Activated CD8-positive, alpha-beta memory T cell treated with anti-CD3 and anti-CD28 coated beads for 48 hours (primary cell): ENCODE data around the gene LRRC19.

Experiments used
- DNase-seq, 3 experiments: peaks; one replicate each; pipeline ENCODE4 v3.0.0-alpha.2; 2020; ENCODE audit warnings: low read depth in 2 of 3, low spot score in 2 of 3

The LRRC19 gene

GRCh38 chr9:26955921-26956859, 49.3 kb downstream of the LRRC19 start, which contains the start of gene IFT74:
TSS of gene IFT74 (plus strand) at chr9:26956412. CDS start at chr9:26961968, 5,556 bp downstream.
- peak; percentile 76 to 77 (median 76) for DNase-seq

DNA sequence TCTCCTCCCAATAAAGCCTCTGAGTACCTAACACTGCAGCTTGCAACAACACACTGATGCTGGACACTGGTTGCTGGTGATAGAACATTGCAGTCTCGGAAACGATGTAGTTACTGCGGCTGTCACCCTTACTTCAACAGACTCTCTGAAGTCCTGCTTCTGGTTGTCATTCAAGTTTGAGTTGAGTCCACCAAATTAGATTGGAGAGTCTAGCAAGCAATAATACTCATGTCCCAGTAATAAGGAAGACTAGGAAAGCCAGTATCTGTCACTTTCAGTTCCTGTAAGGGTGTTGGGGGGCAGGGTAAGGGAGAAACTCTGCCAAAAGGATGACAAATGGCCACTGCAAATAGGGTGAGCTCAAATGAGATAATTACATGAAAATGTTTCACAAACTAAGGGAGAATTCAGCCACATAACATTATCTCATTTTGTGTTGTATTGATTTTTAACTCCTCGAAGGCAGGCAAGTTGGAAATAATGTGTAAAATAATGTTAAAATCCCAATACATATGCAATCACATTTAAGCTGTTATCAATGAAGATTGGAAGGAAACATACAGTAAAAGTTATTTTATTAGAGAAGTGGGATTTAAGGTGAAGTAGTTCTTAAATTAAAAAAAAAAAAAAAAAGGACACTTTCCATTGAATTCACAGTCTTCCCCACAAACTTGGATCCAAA, 50.1 kb downstream of the LRRC19 start:
- DNase-seq = no peak

- no peak for DNase-seq
These were observed 51.4 kb downstream of the LRRC19 start for GRCh38 chr9:26954050-26954508.

DNA sequence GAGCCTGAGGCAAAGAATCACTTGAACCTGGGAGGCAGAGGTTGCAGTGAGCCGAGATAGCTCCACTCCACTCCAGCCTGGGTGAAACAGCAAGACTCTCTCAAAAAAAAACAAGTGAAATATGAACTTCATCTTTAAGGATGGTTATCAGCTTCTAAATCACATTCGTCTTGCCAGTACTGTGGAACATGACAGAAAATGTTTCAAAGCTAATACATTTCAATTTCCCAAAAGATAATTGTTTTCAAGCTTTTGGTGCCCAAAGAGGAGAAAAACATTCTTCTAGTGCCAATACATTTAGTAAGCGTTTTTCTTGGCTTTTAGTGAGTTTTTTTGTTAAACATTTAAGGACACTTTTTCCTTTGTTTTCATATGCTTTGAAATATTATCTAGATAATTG, 53.7 kb downstream of the LRRC19 start:
- no peak for DNase-seq

- DNase-seq = no peak
These were observed 55.0 kb downstream of the LRRC19 start for GRCh38 chr9:26950521-26950920.

- no peak for DNase-seq
These were observed 55.8 kb downstream of the LRRC19 start for GRCh38 chr9:26949637-26950069.

DNA sequence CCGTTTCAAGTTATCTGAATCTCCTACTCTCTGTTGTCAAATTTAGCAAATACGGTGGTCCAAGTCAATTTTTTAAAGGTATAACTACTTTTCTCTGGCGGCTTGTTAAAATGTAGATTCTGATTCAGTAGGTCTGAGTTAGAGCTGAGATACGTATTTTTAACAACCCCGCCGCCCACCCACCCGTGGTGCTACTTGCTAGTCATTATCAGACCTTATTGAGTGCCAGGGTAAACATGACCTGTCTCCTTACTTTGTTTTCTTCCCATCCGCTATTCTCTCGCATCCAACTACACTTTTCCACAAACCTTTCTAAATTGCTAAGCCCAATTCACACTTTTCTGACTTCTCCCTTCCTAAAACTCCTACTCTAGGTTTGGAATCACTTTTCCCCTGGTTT, 57.7 kb downstream of the LRRC19 start:
- DNase-seq = no peak

DNA sequence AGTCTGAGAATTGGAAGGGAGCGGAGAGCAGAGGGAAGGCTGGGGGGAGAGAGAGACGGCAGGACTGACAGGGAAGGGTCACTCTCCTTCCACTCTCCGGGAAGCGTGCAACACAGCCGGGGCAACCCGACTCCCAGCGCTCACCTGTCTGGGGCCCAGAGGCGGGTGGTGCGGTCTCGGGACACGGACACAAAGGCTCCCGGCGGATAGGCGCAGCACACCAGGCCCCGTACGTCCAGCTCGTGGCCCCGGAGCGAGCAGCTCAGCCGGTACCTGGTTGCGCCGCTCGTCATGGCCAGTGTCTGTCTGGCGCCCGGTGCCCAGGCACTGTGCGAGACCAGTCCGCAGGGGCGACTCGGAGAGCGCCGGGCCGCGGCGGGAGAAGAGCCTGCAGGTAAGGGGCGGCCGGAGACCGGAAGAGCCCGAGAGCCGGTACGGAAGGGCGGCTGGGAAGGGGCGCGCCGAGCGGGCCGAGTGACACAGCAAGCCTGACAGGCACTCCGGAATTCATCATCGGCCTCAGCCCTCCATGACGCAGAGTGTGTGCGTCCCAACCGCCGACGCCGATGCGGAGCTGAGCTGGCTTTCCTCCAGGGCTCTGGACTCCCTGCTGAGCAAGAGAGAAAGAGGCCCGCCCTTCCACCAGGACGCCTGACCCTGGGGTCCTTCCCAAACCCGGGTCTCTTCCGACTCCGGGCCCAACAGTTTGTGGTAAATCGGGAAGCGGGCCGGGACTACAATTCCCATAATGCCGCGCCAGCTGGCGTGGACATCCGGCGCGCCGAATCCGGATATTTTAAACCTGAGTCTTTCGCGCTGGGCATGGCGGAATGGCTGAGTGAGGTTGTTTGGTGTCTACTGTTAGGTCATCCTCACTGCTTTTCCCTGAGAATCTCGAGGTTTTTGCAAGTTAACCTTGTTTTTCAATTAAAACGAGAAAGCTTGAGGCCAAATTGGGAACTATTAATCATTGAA, 58.4 kb downstream of the LRRC19 start, which contains the start of gene PLAA:
TSS of gene PLAA (minus strand) at position 490 of the 975 bp plus-strand sequence. CDS start at position 293, 197 bp downstream.
- peak; percentile 70 to 79 (median 76) for DNase-seq

DNA sequence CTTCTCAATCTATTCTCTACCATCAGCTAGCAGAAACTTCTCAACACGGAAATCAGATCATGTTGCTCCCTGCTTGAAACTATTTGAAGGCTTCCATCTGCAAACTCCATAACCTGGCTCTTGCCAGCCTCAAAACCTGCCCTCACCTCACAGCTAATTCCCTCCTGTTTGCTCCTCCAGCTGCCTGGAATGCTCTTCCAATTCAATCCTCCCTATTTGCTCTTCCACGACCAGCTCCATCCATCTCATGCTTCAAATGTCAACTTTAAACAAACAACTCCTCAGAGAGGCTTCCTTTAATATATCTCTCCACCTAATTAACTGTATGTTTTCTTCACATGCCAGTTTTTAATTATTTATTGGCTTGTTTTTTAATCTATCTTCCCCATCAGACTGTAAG, 59.9 kb downstream of the LRRC19 start:
- no peak for DNase-seq
